Measurements from ENCODE around the gene P2RY11.

Gene P2RY11

GRCh38 chr19:10105509-10106099, 5.9 kb upstream of the P2RY11 start:
- no peak overlapping the region for H2BK5ac ChIP-seq (ENCODE audit: low read length)
- peak overlapping the region in 1 of 2 donors; percentile 100 for H3K4me3 ChIP-seq (ENCODE audit: low read length in 2 of 2)
- H3K9me3 ChIP-seq (replicated peaks in 1 of 2; ENCODE audit: control insufficient read depth in 2 of 2, insufficient read depth in 1 of 2, low read depth in 1 of 2, low read length in 2 of 2): no peaks in the 10 kb centered on the region
- DNase-seq (ENCODE audit: low spot score): no peak
- H3K27me3 ChIP-seq (ENCODE audit: control insufficient read depth in 3 of 3, insufficient read depth in 3 of 3, low read depth in 1 of 3, low read length in 3 of 3): no peaks in the 10 kb centered on the region
- H3K27ac ChIP-seq (replicated peaks; ENCODE audit: low read length): no peak overlapping the region
- H4K91ac ChIP-seq (ENCODE audit: low read depth, low read length, poor library complexity): peak overlapping the region; percentile 72
- H3K18ac ChIP-seq (ENCODE audit: low read length): peak overlapping the region; percentile 92
- H3K36me3 ChIP-seq (replicated peaks in 1 of 2; ENCODE audit: control insufficient read depth in 2 of 2, insufficient read depth in 2 of 2, low read length in 2 of 2): peaks cover 28 to 37% of the 10 kb centered on the region in 2 donors
- peak overlapping the region; percentile 96 for H2AK5ac ChIP-seq (ENCODE audit: low read depth, low read length)
- H3K14ac ChIP-seq (ENCODE audit: low read length): peak overlapping the region; percentile 89
- H3K23ac ChIP-seq (ENCODE audit: low read depth, low read length, poor library complexity): peak overlapping the region; percentile 65
- peak overlapping the region; percentile 19 for H3K4me2 ChIP-seq (ENCODE audit: insufficient read depth, low read length, poor library complexity, severe bottlenecking)
- H3K9ac ChIP-seq (ENCODE audit: low read depth, low read length, poor library complexity): peak overlapping the region; percentile 60
- H2AFZ ChIP-seq (ENCODE audit: low read length): peak overlapping the region; percentile 83
- no CpG with 5 or more reads among the region's 16 CpGs for WGBS, 2 donors (ENCODE audit: extremely low coverage in 2 of 2, insufficient read length in 2 of 2, insufficient replicate concordance in 1 of 2)
- peak overlapping the region; percentile 97 for H2BK120ac ChIP-seq (ENCODE audit: low read depth, low read length)
- H2BK12ac ChIP-seq (ENCODE audit: low read length): peak overlapping the region; percentile 58
- peaks cover 9 to 23% of the 10 kb centered on the region in 2 donors for H3K4me1 ChIP-seq (ENCODE audit: control insufficient read depth in 2 of 2, insufficient read depth in 1 of 2, low read depth in 1 of 2, low read length in 2 of 2)
- no peak overlapping the region for H4K8ac ChIP-seq (ENCODE audit: low read depth, low read length)
- H3K79me1 ChIP-seq (ENCODE audit: low read depth, low read length): peaks cover 18% of the 10 kb centered on the region
- peak overlapping the region; percentile 94 for H2BK15ac ChIP-seq (ENCODE audit: low read length)
- H3K4ac ChIP-seq (ENCODE audit: low read length): no peak overlapping the region

GRCh38 chr19:10106100-10106936, 5.2 kb upstream of the P2RY11 start, which contains the start of gene PPAN:
PPAN (plus strand) TSS chr19:10106362; CDS start chr19:10106395, 33 bp downstream.
- Histone ChIP-seq H2AK5ac (ENCODE audit: low read depth, low read length) (peak within 1 kb of the TSS; percentile 96), H3K4me2 (ENCODE audit: insufficient read depth, low read length, poor library complexity, severe bottlenecking) (peak within 1 kb of the TSS; percentile 75), H2BK12ac (ENCODE audit: low read length) (peak within 1 kb of the TSS; percentile 58), H3K4me1 (ENCODE audit: control insufficient read depth in 2 of 2, insufficient read depth in 1 of 2, low read depth in 1 of 2, low read length in 2 of 2) (peaks cover 9 to 23% of the 10 kb centered on the region in 2 donors), H3K18ac (ENCODE audit: low read length) (peak within 1 kb of the TSS; percentile 92), H3K9me3 (replicated peaks in 1 of 2; ENCODE audit: control insufficient read depth in 2 of 2, insufficient read depth in 1 of 2, low read depth in 1 of 2, low read length in 2 of 2) (no peaks in the 10 kb centered on the region), H2AFZ (ENCODE audit: low read length) (peak within 1 kb of the TSS; percentile 83), H3K9ac (ENCODE audit: low read depth, low read length, poor library complexity) (peak within 1 kb of the TSS; percentile 95), H2BK5ac (ENCODE audit: low read length) (no peak within 1 kb of the TSS), H3K14ac (ENCODE audit: low read length) (peak within 1 kb of the TSS; percentile 89), H2BK120ac (ENCODE audit: low read depth, low read length) (peak within 1 kb of the TSS; percentile 97), H3K79me1 (ENCODE audit: low read depth, low read length) (peaks cover 18% of the 10 kb centered on the region), H3K27me3 (ENCODE audit: control insufficient read depth in 3 of 3, insufficient read depth in 3 of 3, low read depth in 1 of 3, low read length in 3 of 3) (no peaks in the 10 kb centered on the region), H3K23ac (ENCODE audit: low read depth, low read length, poor library complexity) (peak within 1 kb of the TSS; percentile 98), H2BK15ac (ENCODE audit: low read length) (peak within 1 kb of the TSS; percentile 94), H3K4me3 (ENCODE audit: low read length in 2 of 2) (peak within 1 kb of the TSS; percentile 96 to 100), H4K8ac (ENCODE audit: low read depth, low read length) (no peak within 1 kb of the TSS), H3K36me3 (replicated peaks in 1 of 2; ENCODE audit: control insufficient read depth in 2 of 2, insufficient read depth in 2 of 2, low read length in 2 of 2) (peaks cover 33 to 44% of the 10 kb centered on the region in 2 donors), H3K4ac (ENCODE audit: low read length) (no peak within 1 kb of the TSS), H3K27ac (replicated peaks; ENCODE audit: low read length) (no peak within 1 kb of the TSS), H4K91ac (ENCODE audit: low read depth, low read length, poor library complexity) (peak within 1 kb of the TSS; percentile 72)
- peak; percentile 93 for DNase-seq (ENCODE audit: low spot score)
- no CpG with 5 or more reads among the region's 71 CpGs for WGBS, 2 donors (ENCODE audit: extremely low coverage in 2 of 2, insufficient read length in 2 of 2, insufficient replicate concordance in 1 of 2)

- Histone ChIP-seq H3K18ac (ENCODE audit: low read length) (no peak overlapping the region), H3K23ac (ENCODE audit: low read depth, low read length, poor library complexity) (no peak overlapping the region), H3K4ac (ENCODE audit: low read length) (no peak overlapping the region), H4K91ac (ENCODE audit: low read depth, low read length, poor library complexity) (no peak overlapping the region), H3K14ac (ENCODE audit: low read length) (no peak overlapping the region), H3K4me1 (ENCODE audit: control insufficient read depth in 2 of 2, insufficient read depth in 1 of 2, low read depth in 1 of 2, low read length in 2 of 2) (peaks cover 9 to 22% of the 10 kb centered on the region in 2 donors), H2BK15ac (ENCODE audit: low read length) (no peak overlapping the region), H3K4me3 (ENCODE audit: low read length in 2 of 2) (peak overlapping the region in 1 of 2 donors; percentile 100), H3K36me3 (replicated peaks in 1 of 2; ENCODE audit: control insufficient read depth in 2 of 2, insufficient read depth in 2 of 2, low read length in 2 of 2) (peaks cover 39 to 52% of the 10 kb centered on the region in 2 donors), H4K8ac (ENCODE audit: low read depth, low read length) (no peak overlapping the region), H3K9me3 (replicated peaks in 1 of 2; ENCODE audit: control insufficient read depth in 2 of 2, insufficient read depth in 1 of 2, low read depth in 1 of 2, low read length in 2 of 2) (no peaks in the 10 kb centered on the region), H2BK120ac (ENCODE audit: low read depth, low read length) (no peak overlapping the region), H2BK5ac (ENCODE audit: low read length) (no peak overlapping the region), H2AK5ac (ENCODE audit: low read depth, low read length) (peak overlapping the region; percentile 5), H3K27ac (replicated peaks; ENCODE audit: low read length) (no peak overlapping the region), H2AFZ (ENCODE audit: low read length) (no peak overlapping the region), H3K4me2 (ENCODE audit: insufficient read depth, low read length, poor library complexity, severe bottlenecking) (peak overlapping the region; percentile 75), H2BK12ac (ENCODE audit: low read length) (no peak overlapping the region), H3K79me1 (ENCODE audit: low read depth, low read length) (peaks cover 18% of the 10 kb centered on the region), H3K27me3 (ENCODE audit: control insufficient read depth in 3 of 3, insufficient read depth in 3 of 3, low read depth in 1 of 3, low read length in 3 of 3) (no peaks in the 10 kb centered on the region), H3K9ac (ENCODE audit: low read depth, low read length, poor library complexity) (no peak overlapping the region)
- no CpG with 5 or more reads among the region's 10 CpGs for WGBS, 2 donors (ENCODE audit: extremely low coverage in 2 of 2, insufficient read length in 2 of 2, insufficient replicate concordance in 1 of 2)
- no peak for DNase-seq (ENCODE audit: low spot score)
Observed at GRCh38 chr19:10107254-10107653, 4.2 kb upstream of the P2RY11 start.

GRCh38 chr19:10107817-10108367, 3.6 kb upstream of the P2RY11 start:
- H2BK15ac ChIP-seq (ENCODE audit: low read length): no peak overlapping the region
- DNase-seq (ENCODE audit: low spot score): no peak
- no peak overlapping the region for H2BK5ac ChIP-seq (ENCODE audit: low read length)
- peaks cover 9 to 15% of the 10 kb centered on the region in 2 donors for H3K4me1 ChIP-seq (ENCODE audit: control insufficient read depth in 2 of 2, insufficient read depth in 1 of 2, low read depth in 1 of 2, low read length in 2 of 2)
- H4K91ac ChIP-seq (ENCODE audit: low read depth, low read length, poor library complexity): no peak overlapping the region
- no peaks in the 10 kb centered on the region for H3K9me3 ChIP-seq (replicated peaks in 1 of 2; ENCODE audit: control insufficient read depth in 2 of 2, insufficient read depth in 1 of 2, low read depth in 1 of 2, low read length in 2 of 2)
- H3K4me2 ChIP-seq (ENCODE audit: insufficient read depth, low read length, poor library complexity, severe bottlenecking): no peak overlapping the region
- no peak overlapping the region for H2BK120ac ChIP-seq (ENCODE audit: low read depth, low read length)
- no CpG with 5 or more reads among the region's 14 CpGs for WGBS, 2 donors (ENCODE audit: extremely low coverage in 2 of 2, insufficient read length in 2 of 2, insufficient replicate concordance in 1 of 2)
- H3K4ac ChIP-seq (ENCODE audit: low read length): no peak overlapping the region
- peaks cover 18% of the 10 kb centered on the region for H3K79me1 ChIP-seq (ENCODE audit: low read depth, low read length)
- no peak overlapping the region for H2AFZ ChIP-seq (ENCODE audit: low read length)
- no peak overlapping the region for H3K27ac ChIP-seq (replicated peaks; ENCODE audit: low read length)
- no peak overlapping the region for H3K23ac ChIP-seq (ENCODE audit: low read depth, low read length, poor library complexity)
- H4K8ac ChIP-seq (ENCODE audit: low read depth, low read length): no peak overlapping the region
- peak overlapping the region in 1 of 2 donors; percentile 100 for H3K4me3 ChIP-seq (ENCODE audit: low read length in 2 of 2)
- H2BK12ac ChIP-seq (ENCODE audit: low read length): no peak overlapping the region
- no peak overlapping the region for H3K18ac ChIP-seq (ENCODE audit: low read length)
- peaks cover 40 to 54% of the 10 kb centered on the region in 2 donors for H3K36me3 ChIP-seq (replicated peaks in 1 of 2; ENCODE audit: control insufficient read depth in 2 of 2, insufficient read depth in 2 of 2, low read length in 2 of 2)
- no peak overlapping the region for H3K14ac ChIP-seq (ENCODE audit: low read length)
- no peaks in the 10 kb centered on the region for H3K27me3 ChIP-seq (ENCODE audit: control insufficient read depth in 3 of 3, insufficient read depth in 3 of 3, low read depth in 1 of 3, low read length in 3 of 3)
- H3K9ac ChIP-seq (ENCODE audit: low read depth, low read length, poor library complexity): no peak overlapping the region
- no peak overlapping the region for H2AK5ac ChIP-seq (ENCODE audit: low read depth, low read length)
